Measurements from ENCODE around the gene KIF25.

KIF25 gene

GRCh38 chr6:168050881-168051586 is 53.6 kb downstream of the KIF25 start:
- no peak for DNase-seq (ENCODE audit: low spot score)

GRCh38 chr6:168051648-168052047 is 54.2 kb downstream of the KIF25 start:
- no peak for DNase-seq (ENCODE audit: low spot score)

- peak; percentile 58 for DNase-seq (ENCODE audit: low spot score)
Observed at GRCh38 chr6:168052291-168052891, 54.9 kb downstream of the KIF25 start.

- no peak for DNase-seq (ENCODE audit: low spot score)
Observed at GRCh38 chr6:168053086-168053956, 55.9 kb downstream of the KIF25 start.

- DNase-seq (ENCODE audit: low spot score), result no peak
Observed at GRCh38 chr6:168053957-168054471, 56.5 kb downstream of the KIF25 start.

- no peak for DNase-seq (ENCODE audit: low spot score)
Observed at GRCh38 chr6:168054765-168055560, 57.5 kb downstream of the KIF25 start.

- DNase-seq (ENCODE audit: low spot score), result no peak
Observed at GRCh38 chr6:168055696-168056489, 58.4 kb downstream of the KIF25 start.

- DNase-seq (ENCODE audit: low spot score), result no peak
Observed at GRCh38 chr6:168056892-168057527, 59.5 kb downstream of the KIF25 start.

GRCh38 chr6:168057836-168058235 is 60.4 kb downstream of the KIF25 start:
- DNase-seq (ENCODE audit: low spot score), result no peak

GRCh38 chr6:168058691-168059551 is 61.5 kb downstream of the KIF25 start:
- DNase-seq (ENCODE audit: low spot score), result no peak

- DNase-seq (ENCODE audit: low spot score), result peak; percentile 25
Observed at GRCh38 chr6:168060521-168060931, 63.1 kb downstream of the KIF25 start.

- DNase-seq (ENCODE audit: low spot score), result peak; percentile 65
Observed at GRCh38 chr6:168061269-168062210, 64.1 kb downstream of the KIF25 start.

- peak; percentile 21 for DNase-seq (ENCODE audit: low spot score)
Observed at GRCh38 chr6:168062346-168063289, 65.1 kb downstream of the KIF25 start.

GRCh38 chr6:168063431-168063830 is 66.0 kb downstream of the KIF25 start:
- DNase-seq (ENCODE audit: low spot score), result no peak

GRCh38 chr6:168064226-168064807 is 66.8 kb downstream of the KIF25 start:
- DNase-seq (ENCODE audit: low spot score), result no peak

- DNase-seq (ENCODE audit: low spot score), result no peak
Observed at GRCh38 chr6:168067081-168067759, 69.7 kb downstream of the KIF25 start.
